Stimulated activated CD8-positive, alpha-beta memory T cell treated with anti-CD3 and anti-CD28 coated beads, Interleukin-15, amount 100 ng/mL, for 24 hours (primary cell): ENCODE results near the gene TOX3.

Experiments
- DNase-seq: peaks from one replicate; pipeline ENCODE4 v3.0.0-alpha.2; 2020; ENCODE audit warnings: low read depth

TOX3 gene

GRCh38 chr16:52537516-52537915 lies 9.4 kb downstream of the TOX3 start:
- no peak for DNase-seq

GRCh38 chr16:52535076-52535475 lies 11.9 kb downstream of the TOX3 start:
- no peak for DNase-seq

- no peak for DNase-seq
Measured at GRCh38 chr16:52533296-52533695, 13.6 kb downstream of the TOX3 start.

GRCh38 chr16:52532384-52532783 lies 14.6 kb downstream of the TOX3 start:
- DNase-seq: no peak

GRCh38 chr16:52529226-52529625 lies 17.7 kb downstream of the TOX3 start:
- DNase-seq: no peak

GRCh38 chr16:52528393-52529065 lies 18.4 kb downstream of the TOX3 start:
- no peak for DNase-seq

GRCh38 chr16:52526830-52527229 lies 20.1 kb downstream of the TOX3 start:
- no peak for DNase-seq

GRCh38 chr16:52526116-52526828 lies 20.7 kb downstream of the TOX3 start:
- DNase-seq: no peak

GRCh38 chr16:52521570-52521969 lies 25.4 kb downstream of the TOX3 start:
- DNase-seq: no peak

- DNase-seq: no peak
Measured at GRCh38 chr16:52518884-52519283, 28.1 kb downstream of the TOX3 start.

- no peak for DNase-seq
Measured at GRCh38 chr16:52515068-52515671, 31.8 kb downstream of the TOX3 start.

GRCh38 chr16:52512297-52512987 lies 34.5 kb downstream of the TOX3 start:
- no peak for DNase-seq

GRCh38 chr16:52501746-52502145 lies 45.2 kb downstream of the TOX3 start:
- no peak for DNase-seq

- DNase-seq: no peak
Measured at GRCh38 chr16:52500963-52501362, 46.0 kb downstream of the TOX3 start.

GRCh38 chr16:52499060-52499440 lies 47.9 kb downstream of the TOX3 start:
- no peak for DNase-seq

- no peak for DNase-seq
Measured at GRCh38 chr16:52498328-52499059, 48.4 kb downstream of the TOX3 start.

- no peak for DNase-seq
Measured at GRCh38 chr16:52497067-52497816, 49.7 kb downstream of the TOX3 start.

- DNase-seq: no peak
Measured at GRCh38 chr16:52496051-52496876, 50.7 kb downstream of the TOX3 start.

- no peak for DNase-seq
Measured at GRCh38 chr16:52494621-52495020, 52.3 kb downstream of the TOX3 start.

GRCh38 chr16:52494145-52494544 lies 52.8 kb downstream of the TOX3 start:
- DNase-seq: no peak
